ENCODE results near the gene H2BK1. TPM values are rescaled to one million over a fixed set of nuclear protein-coding genes. Genes with fewer than 3 reads are reported as not detected.

H2BK1 gene
- total and polyA plus RNA-seq, 2 experiments from 2014 or later = not detected

GRCh38 chr7:151235091-151235787 lies 25.0 kb upstream of the H2BK1 start:
- peaks cover 56% of the 10 kb centered on the region for H3K79me2 ChIP-seq

GRCh38 chr7:151233804-151234203 lies 23.5 kb upstream of the H2BK1 start:
- Histone ChIP-seq H4K20me1 (ENCODE audit: insufficient read depth, poor library complexity, severe bottlenecking) (peaks cover 31% of the 10 kb centered on the region), H3K4me1 (ENCODE audit: insufficient read depth) (peaks cover 8% of the 10 kb centered on the region), H3K9me3 (ENCODE audit: low read depth) (no peaks in the 10 kb centered on the region), H3K4me2 (peak overlapping the region; percentile 90), H2AFZ (no peak overlapping the region), H3K9me2 (replicated peaks; ENCODE audit: insufficient read depth) (no peaks in the 10 kb centered on the region), H3K36me3 (replicated peaks; ENCODE audit: insufficient read depth, low read depth) (no peaks in the 10 kb centered on the region), H3K79me2 (peaks cover 53% of the 10 kb centered on the region), H3K27me3 (no peaks in the 10 kb centered on the region), H3K27ac (no peak overlapping the region), H3K4me3 (no peak overlapping the region)
- no peak for DNase-seq (ENCODE audit: low spot score)
- 93% methylated on average over 9 of the region's 9 CpGs for WGBS (ENCODE audit: low lambda C conversion rate, missing lambda C conversion rate)
- TF ChIP-seq EZH2 (IDR thresholded peaks at IDR 0.05; ENCODE audit: borderline replicate concordance) (no peak), EZH2phosphoT487 (IDR thresholded peaks at IDR 0.05; ENCODE audit: low read depth, severe bottlenecking, unreplicated experiment) (no peak), CTCF (IDR thresholded peaks at IDR 0.05; ENCODE audit: poor library complexity) (no peak)

More at GRCh38 chr7:151235091-151235787, 25.0 kb upstream of the H2BK1 start:
- Histone ChIP-seq H3K27me3 (no peaks in the 10 kb centered on the region), H3K4me1 (ENCODE audit: insufficient read depth) (peaks cover 8% of the 10 kb centered on the region), H3K36me3 (replicated peaks; ENCODE audit: insufficient read depth, low read depth) (no peaks in the 10 kb centered on the region), H3K4me2 (no peak overlapping the region), H4K20me1 (ENCODE audit: insufficient read depth, poor library complexity, severe bottlenecking) (peaks cover 34% of the 10 kb centered on the region), H2AFZ (no peak overlapping the region), H3K4me3 (no peak overlapping the region), H3K27ac (no peak overlapping the region), H3K9me2 (replicated peaks; ENCODE audit: insufficient read depth) (no peaks in the 10 kb centered on the region), H3K9me3 (ENCODE audit: low read depth) (no peaks in the 10 kb centered on the region)
- 94% methylated on average over 28 of the region's 28 CpGs for WGBS (ENCODE audit: low lambda C conversion rate, missing lambda C conversion rate)
- TF ChIP-seq CTCF (IDR thresholded peaks at IDR 0.05; ENCODE audit: poor library complexity) (no peak), EZH2 (IDR thresholded peaks at IDR 0.05; ENCODE audit: borderline replicate concordance) (no peak), EZH2phosphoT487 (IDR thresholded peaks at IDR 0.05; ENCODE audit: low read depth, severe bottlenecking, unreplicated experiment) (no peak)
- DNase-seq (ENCODE audit: low spot score) = no peak

GRCh38 chr7:151232917-151233701 lies 22.8 kb upstream of the H2BK1 start:
- H3K27me3 ChIP-seq = no peaks in the 10 kb centered on the region
- peaks cover 50% of the 10 kb centered on the region for H3K79me2 ChIP-seq
- TF ChIP-seq CTCF (IDR thresholded peaks at IDR 0.05; ENCODE audit: poor library complexity) (no peak), EZH2 (IDR thresholded peaks at IDR 0.05; ENCODE audit: borderline replicate concordance) (no peak), EZH2phosphoT487 (IDR thresholded peaks at IDR 0.05; ENCODE audit: low read depth, severe bottlenecking, unreplicated experiment) (no peak)
- peak; percentile 80 for DNase-seq (ENCODE audit: low spot score)
- H3K27ac ChIP-seq = peak overlapping the region; percentile 82
- no peaks in the 10 kb centered on the region for H3K9me3 ChIP-seq (ENCODE audit: low read depth)
- H4K20me1 ChIP-seq (ENCODE audit: insufficient read depth, poor library complexity, severe bottlenecking) = peaks cover 31% of the 10 kb centered on the region
- H3K4me1 ChIP-seq (ENCODE audit: insufficient read depth) = peaks cover 14% of the 10 kb centered on the region
- H3K4me3 ChIP-seq = peak overlapping the region; percentile 82
- H3K36me3 ChIP-seq (replicated peaks; ENCODE audit: insufficient read depth, low read depth) = no peaks in the 10 kb centered on the region
- 11% methylated on average over 36 of the region's 36 CpGs for WGBS (ENCODE audit: low lambda C conversion rate, missing lambda C conversion rate)
- H3K9me2 ChIP-seq (replicated peaks; ENCODE audit: insufficient read depth) = no peaks in the 10 kb centered on the region
- peak overlapping the region; percentile 90 for H3K4me2 ChIP-seq
- H2AFZ ChIP-seq = peak overlapping the region; percentile 35

Measured in hepatocyte (in vitro differentiated cells).